Measurements from ENCODE around the gene GNAT2. TPM values are rescaled to one million over a fixed set of nuclear protein-coding genes. Genes with fewer than 3 reads are reported as not detected.

GNAT2 gene
- total and polyA plus RNA-seq, 2 experiments from 2014 or later = not detected

- no peaks in the 10 kb centered on the region for H3K4me1 ChIP-seq (ENCODE audit: low read depth)
- no peaks in the 10 kb centered on the region for H3K27me3 ChIP-seq
- H3K9me3 ChIP-seq (ENCODE audit: low read depth) = no peaks in the 10 kb centered on the region
- H3K27ac ChIP-seq = no peak overlapping the region
- peaks cover 28% of the 10 kb centered on the region for H3K36me3 ChIP-seq
- no peak for TF ChIP-seq CTCF (IDR thresholded peaks at IDR 0.05; ENCODE audit: low read depth, low read length)
- H3K4me3 ChIP-seq = no peak overlapping the region
- DNase-seq (ENCODE audit: low read depth in 1 of 2, low spot score in 1 of 2) = no peak
Measured at GRCh38 chr1:109578947-109579443, 40.4 kb downstream of the GNAT2 start.

- no peaks in the 10 kb centered on the region for H3K9me3 ChIP-seq (ENCODE audit: low read depth)
- DNase-seq (ENCODE audit: low read depth in 1 of 2, low spot score in 1 of 2) = no peak
- TF ChIP-seq CTCF (IDR thresholded peaks at IDR 0.05; ENCODE audit: low read depth, low read length) = no peak
- H3K27me3 ChIP-seq = no peaks in the 10 kb centered on the region
- H3K36me3 ChIP-seq = no peaks in the 10 kb centered on the region
- peaks cover 6% of the 10 kb centered on the region for H3K4me1 ChIP-seq (ENCODE audit: low read depth)
- no peak overlapping the region for H3K27ac ChIP-seq
- no peak overlapping the region for H3K4me3 ChIP-seq
Measured at GRCh38 chr1:109573785-109574184, 45.6 kb downstream of the GNAT2 start.

- H3K27ac ChIP-seq = peak overlapping the region; percentile 24
- no peaks in the 10 kb centered on the region for H3K9me3 ChIP-seq (ENCODE audit: low read depth)
- H3K4me3 ChIP-seq = no peak overlapping the region
- H3K36me3 ChIP-seq = no peaks in the 10 kb centered on the region
- H3K4me1 ChIP-seq (ENCODE audit: low read depth) = peaks cover 24% of the 10 kb centered on the region
- H3K27me3 ChIP-seq = no peaks in the 10 kb centered on the region
- no peak for TF ChIP-seq CTCF (IDR thresholded peaks at IDR 0.05; ENCODE audit: low read depth, low read length)
- peak; percentile 18 to 54 for DNase-seq (ENCODE audit: low read depth in 1 of 2, low spot score in 1 of 2)
Measured at GRCh38 chr1:109570414-109570813, 49.0 kb downstream of the GNAT2 start.

- no peak for DNase-seq (ENCODE audit: low read depth in 1 of 2, low spot score in 1 of 2)
- no peaks in the 10 kb centered on the region for H3K36me3 ChIP-seq
- no peak overlapping the region for H3K4me3 ChIP-seq
- H3K27ac ChIP-seq = no peak overlapping the region
- peaks cover 24% of the 10 kb centered on the region for H3K4me1 ChIP-seq (ENCODE audit: low read depth)
- H3K9me3 ChIP-seq (ENCODE audit: low read depth) = no peaks in the 10 kb centered on the region
- TF ChIP-seq CTCF (IDR thresholded peaks at IDR 0.05; ENCODE audit: low read depth, low read length) = no peak
- no peaks in the 10 kb centered on the region for H3K27me3 ChIP-seq
Measured at GRCh38 chr1:109569323-109569722, 50.1 kb downstream of the GNAT2 start.

- Histone ChIP-seq H3K4me3 (no peak overlapping the region), H3K36me3 (no peaks in the 10 kb centered on the region), H3K9me3 (ENCODE audit: low read depth) (no peaks in the 10 kb centered on the region), H3K27me3 (no peaks in the 10 kb centered on the region), H3K4me1 (ENCODE audit: low read depth) (peaks cover 24% of the 10 kb centered on the region), H3K27ac (no peak overlapping the region)
- DNase-seq (ENCODE audit: low read depth in 1 of 2, low spot score in 1 of 2) = no peak
- TF ChIP-seq CTCF (IDR thresholded peaks at IDR 0.05; ENCODE audit: low read depth, low read length) = no peak
Measured at GRCh38 chr1:109567877-109568672, 51.3 kb downstream of the GNAT2 start.

Data from cardiac muscle cell (in vitro differentiated cells and primary cell).